Neutrophil (primary cell): ENCODE results near the gene GDPD5.

Experiments used
- H3K27ac ChIP-seq: fragments of 200-600 bp; sonication (generic); 2 replicates; pipeline ENCODE4 v1.5.1; 2016; ENCODE audit warnings: mild to moderate bottlenecking, moderate library complexity
- H3K27me3 ChIP-seq: fragments of 200-600 bp; sonication (generic); 2 replicates; pipeline ENCODE4 v1.6.0; 2016; ENCODE audit warnings: mild to moderate bottlenecking
- H3K36me3 ChIP-seq: fragments of 200-600 bp; sonication (generic); 2 replicates; pipeline ENCODE4 v1.5.1; 2017
- H3K4me1 ChIP-seq, 2 experiments: fragments of 200-600 bp in 1 of 2; sonication (generic) in 1 of 2; 1 replicate in 1 of 2; 2 replicates in 1 of 2; pipeline versions ENCODE4 v1.5.1 to v1.6.1; 2013 to 2016; ENCODE audit warnings: low read depth in 1 of 2, low read length in 1 of 2, mild to moderate bottlenecking in 1 of 2, moderate library complexity in 1 of 2; ENCODE audit not compliant: control insufficient read depth in 1 of 2, insufficient read depth in 1 of 2
- H3K4me3 ChIP-seq, 2 experiments: fragments of 200-600 bp in 1 of 2; sonication (generic) in 1 of 2; 1 replicate in 1 of 2; 2 replicates in 1 of 2; pipeline ENCODE4 v1.5.1; 2013 to 2016; ENCODE audit warnings: low read depth in 1 of 2, low read length in 1 of 2, mild to moderate bottlenecking in 1 of 2, moderate library complexity in 1 of 2
- H3K9me3 ChIP-seq: fragments of 200-600 bp; sonication (generic); 2 replicates; pipeline ENCODE4 v1.5.1; 2016
- CTCF ChIP-seq: fragments of 200-600 bp; sonication (generic); IDR thresholded peaks from 2 replicates; pipeline ENCODE4 v1.5.1; 2016; ENCODE audit warnings: antibody characterized with exemption

The GDPD5 gene

GRCh38 chr11:75436806-75437205, 88.9 kb downstream of the GDPD5 start:
- Histone ChIP-seq H3K27me3 (peaks cover 40% of the 10 kb centered on the region), H3K4me3 (no peak overlapping the region)
- no peak for TF ChIP-seq CTCF

GRCh38 chr11:75435571-75435925, 90.2 kb downstream of the GDPD5 start:
- Histone ChIP-seq H3K36me3 (no peaks in the 10 kb centered on the region), H3K9me3 (no peaks in the 10 kb centered on the region), H3K27me3 (peaks cover 53% of the 10 kb centered on the region), H3K27ac (no peak overlapping the region), H3K4me3 (no peak overlapping the region), H3K4me1 (peaks cover 3% of the 10 kb centered on the region in 2 experiments)
- TF ChIP-seq CTCF, result no peak

More at GRCh38 chr11:75436806-75437205, 88.9 kb downstream of the GDPD5 start:
- Histone ChIP-seq H3K36me3 (no peaks in the 10 kb centered on the region), H3K27ac (no peak overlapping the region), H3K9me3 (no peaks in the 10 kb centered on the region), H3K4me1 (no peaks in the 10 kb centered on the region)

- H3K36me3 ChIP-seq, result no peaks in the 10 kb centered on the region
- peaks cover 7 to 8% of the 10 kb centered on the region in 2 experiments for H3K4me1 ChIP-seq
- no peak overlapping the region for H3K4me3 ChIP-seq
- no peaks in the 10 kb centered on the region for H3K9me3 ChIP-seq
- no peak overlapping the region for H3K27ac ChIP-seq
- peaks cover 58% of the 10 kb centered on the region for H3K27me3 ChIP-seq
- TF ChIP-seq CTCF, result no peak
Measured at GRCh38 chr11:75434886-75435570, 90.7 kb downstream of the GDPD5 start.

- no peak for TF ChIP-seq CTCF
- H3K27me3 ChIP-seq, result peaks cover 68% of the 10 kb centered on the region
- peaks cover 10 to 13% of the 10 kb centered on the region in 2 experiments for H3K4me1 ChIP-seq
- H3K4me3 ChIP-seq, result no peak overlapping the region
- H3K36me3 ChIP-seq, result no peaks in the 10 kb centered on the region
- no peak overlapping the region for H3K27ac ChIP-seq
- peaks cover 4% of the 10 kb centered on the region for H3K9me3 ChIP-seq
Measured at GRCh38 chr11:75434051-75434450, 91.7 kb downstream of the GDPD5 start.

GRCh38 chr11:75433443-75433842, 92.3 kb downstream of the GDPD5 start:
- Histone ChIP-seq H3K27me3 (peaks cover 72% of the 10 kb centered on the region), H3K9me3 (peaks cover 6% of the 10 kb centered on the region), H3K27ac (no peak overlapping the region), H3K36me3 (no peaks in the 10 kb centered on the region), H3K4me3 (no peak overlapping the region), H3K4me1 (peaks cover 10 to 17% of the 10 kb centered on the region in 2 experiments)
- no peak for TF ChIP-seq CTCF
